ENCODE results near the gene NSMCE3.
A peak's percentile ranks its signal among the peaks of the same experiment; 100 is the strongest.

The NSMCE3 gene

DNA sequence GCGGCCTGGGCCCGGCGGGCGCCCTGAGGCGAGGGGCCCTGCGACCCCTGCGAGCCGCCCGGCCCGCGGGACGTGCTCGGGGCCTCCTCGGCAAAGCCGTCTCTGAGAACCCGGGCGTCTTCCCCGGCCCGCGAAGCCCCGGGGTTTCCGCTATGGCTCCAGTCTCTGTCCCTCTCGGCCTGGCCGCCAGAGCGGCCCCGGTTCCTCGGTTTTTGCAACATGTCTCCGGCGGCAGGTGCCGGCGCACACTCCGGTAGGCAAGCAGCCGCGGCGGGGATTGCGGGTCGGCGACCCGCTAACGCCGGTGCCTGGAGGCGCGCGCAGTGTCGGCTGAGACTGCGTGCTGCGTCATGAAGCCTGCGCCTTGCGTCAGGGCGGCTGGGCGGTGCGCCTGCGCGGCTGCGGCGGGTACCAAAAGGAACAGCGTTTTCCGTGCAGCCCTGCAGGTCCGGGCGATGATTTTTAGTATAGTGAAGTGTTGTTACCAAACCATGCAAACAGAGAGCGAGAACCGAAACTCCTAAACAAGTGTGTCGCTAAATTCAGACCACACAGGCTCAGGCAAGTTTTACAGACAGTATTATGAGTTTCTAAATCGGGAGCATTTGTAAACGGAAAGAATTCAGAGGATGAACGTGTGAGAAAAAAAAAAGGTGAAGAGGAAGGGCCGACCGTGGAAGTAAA, at the start of gene NSMCE3:
Gene NSMCE3, minus strand, starts transcription at position 338 of the 684 bp plus-strand sequence. Its CDS starts 117 bp downstream, at position 221.
- peak; percentile 90 for DNase-seq (ENCODE audit: low spot score)

DNA sequence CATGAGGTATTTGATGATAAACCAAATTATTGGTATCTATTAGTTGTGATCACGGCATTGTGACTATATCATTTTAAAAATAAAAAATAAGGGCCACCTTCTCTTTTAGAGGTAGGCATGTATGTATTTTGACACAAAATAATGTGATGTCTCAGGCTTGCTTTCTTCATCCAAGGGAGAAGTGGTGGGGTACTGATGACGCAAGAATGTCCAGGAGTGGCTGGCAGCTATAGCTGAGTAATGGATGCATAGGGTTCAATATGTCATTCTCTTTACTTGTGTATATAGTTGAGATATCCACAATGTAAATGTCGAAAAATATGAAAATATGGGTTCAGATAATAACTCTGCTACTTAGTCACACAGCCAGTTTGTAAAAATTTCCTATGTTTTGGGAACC, 46.8 kb upstream of the NSMCE3 start:
- no peak for DNase-seq (ENCODE audit: low spot score)

DNA sequence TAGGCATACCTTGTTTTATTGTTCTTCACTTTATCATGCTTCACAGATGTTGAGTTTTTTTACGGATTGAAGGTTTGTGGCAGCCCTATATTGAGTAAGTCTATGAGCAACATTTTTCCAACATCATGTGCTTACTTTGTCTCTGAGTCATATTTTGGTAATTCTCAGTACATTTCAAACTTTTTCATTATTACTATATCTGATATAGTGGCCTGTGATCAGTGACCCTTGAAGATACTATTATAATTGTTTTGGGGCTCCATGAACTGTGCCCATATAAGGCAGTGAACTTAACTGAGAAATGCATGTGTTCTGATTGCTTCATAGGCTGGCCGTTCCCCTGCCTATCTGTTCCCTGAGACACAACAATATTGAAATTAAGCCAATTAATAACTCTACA, 42.8 kb upstream of the NSMCE3 start:
- no peak for DNase-seq (ENCODE audit: low spot score)

DNA sequence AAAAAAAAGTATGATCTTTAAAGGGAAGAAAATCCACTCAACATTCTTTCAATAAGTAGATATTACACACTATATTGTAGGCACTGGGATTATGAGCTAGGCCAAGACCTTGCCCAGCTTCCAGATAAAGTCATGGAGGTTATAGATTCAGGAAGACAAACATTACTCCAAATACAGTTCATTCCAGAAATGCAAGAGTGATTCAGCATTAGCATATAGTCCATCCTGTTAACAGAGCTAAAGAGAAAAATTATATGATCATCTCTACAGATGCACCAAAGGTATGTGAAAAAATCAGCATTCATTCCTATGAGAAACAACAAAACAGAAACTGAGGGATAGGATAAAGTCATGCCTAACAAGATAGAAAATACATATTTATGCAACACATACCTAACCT, 42.1 kb upstream of the NSMCE3 start:
- no peak for DNase-seq (ENCODE audit: low spot score)

DNA sequence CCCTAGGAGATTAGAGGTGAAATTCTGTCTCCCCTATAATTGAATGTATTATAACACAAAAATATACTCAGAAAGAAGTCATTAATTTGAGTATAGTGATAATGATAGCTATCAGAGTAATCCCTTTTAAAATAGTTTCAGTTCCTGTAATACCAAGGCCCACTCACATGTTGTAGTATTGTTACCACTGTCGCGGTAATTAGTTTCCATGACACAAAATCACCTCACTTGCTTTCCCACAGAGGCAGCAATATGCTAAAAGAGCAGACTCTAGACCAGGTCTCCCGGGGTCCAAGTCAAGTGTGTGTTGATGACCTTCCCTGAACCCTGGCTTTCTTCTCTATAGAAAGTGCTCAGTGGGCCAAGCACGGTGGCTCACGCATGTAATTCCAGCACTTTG, 39.5 kb upstream of the NSMCE3 start:
- no peak for DNase-seq (ENCODE audit: low spot score)

DNA sequence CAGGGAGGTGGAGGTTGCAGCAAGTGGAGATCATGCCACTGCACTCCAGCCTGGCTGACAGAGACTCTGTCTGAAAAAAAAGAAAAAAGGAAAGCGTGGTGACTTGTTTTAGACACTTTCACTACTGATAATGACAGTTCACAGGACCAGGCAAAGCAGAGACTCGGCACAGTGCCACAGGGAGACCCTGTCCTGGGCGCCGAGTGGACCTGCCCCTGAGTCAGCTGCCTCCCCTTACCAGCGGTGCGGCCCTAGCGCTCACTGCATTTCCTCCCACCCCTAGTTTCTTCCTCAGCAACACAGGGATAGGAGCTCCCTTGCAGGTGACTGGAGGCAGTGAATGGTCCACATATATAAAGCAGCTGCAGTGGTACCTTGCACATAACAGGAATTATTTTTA, 38.7 kb upstream of the NSMCE3 start:
- no peak for DNase-seq (ENCODE audit: low spot score)

DNA sequence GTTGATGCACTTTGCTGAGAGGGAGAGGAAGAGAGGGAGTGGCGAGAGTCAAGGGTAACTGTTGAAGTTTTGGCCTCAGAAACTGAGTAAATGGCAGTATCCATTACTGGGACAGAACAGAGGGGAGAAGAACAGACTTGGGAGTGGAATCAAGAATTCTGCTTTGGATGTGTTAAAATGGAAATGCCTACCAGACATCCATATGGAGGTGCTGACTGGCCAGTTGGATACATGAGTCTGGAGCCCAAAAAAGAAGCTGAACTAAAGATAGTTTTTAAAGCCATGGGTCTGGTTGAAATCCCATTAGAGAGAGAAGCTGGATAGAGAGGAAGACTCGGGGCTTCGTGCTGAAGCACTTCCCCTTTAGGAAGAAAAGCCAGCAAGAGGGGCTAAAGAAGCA, 35.9 kb upstream of the NSMCE3 start:
- no peak for DNase-seq (ENCODE audit: low spot score)

DNA sequence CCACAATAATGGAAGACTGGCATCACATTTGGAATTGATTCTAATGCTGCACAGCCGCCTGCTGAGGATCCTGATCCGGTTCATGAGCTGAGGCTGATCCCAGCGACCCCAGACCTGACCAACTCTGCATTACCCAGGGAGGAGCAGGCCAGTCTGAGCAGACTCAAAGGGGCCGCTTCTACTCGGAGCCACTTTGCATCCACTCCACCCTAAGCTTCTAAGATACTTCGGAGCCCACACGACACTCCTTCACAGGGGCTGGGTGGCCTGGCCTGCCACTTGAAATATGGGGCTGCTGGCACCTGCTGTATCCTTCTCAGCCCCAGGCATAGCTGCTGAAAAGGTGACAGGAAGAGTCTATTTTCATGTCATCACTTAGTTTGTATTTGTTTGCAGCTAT, 33.2 kb upstream of the NSMCE3 start:
- DNase-seq (ENCODE audit: low spot score), result no peak

DNA sequence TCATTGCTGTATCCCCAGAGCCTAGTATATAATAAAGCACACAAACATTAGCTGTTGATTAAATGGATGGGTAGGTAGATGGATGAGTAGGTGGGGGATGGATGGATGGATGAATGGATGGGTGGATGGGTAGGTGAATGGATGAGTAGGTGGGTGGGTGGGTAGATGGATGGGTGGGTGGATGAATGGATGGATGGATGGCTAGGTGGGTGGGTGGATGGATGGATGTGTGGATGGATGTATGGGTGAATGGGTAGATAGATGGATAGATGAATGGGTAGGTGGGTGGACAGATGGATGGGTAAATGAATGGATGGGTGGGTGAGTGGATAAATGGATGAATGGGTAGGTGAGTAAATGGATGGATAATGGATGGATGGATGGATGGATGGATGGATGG, 30.2 kb upstream of the NSMCE3 start:
- DNase-seq (ENCODE audit: low spot score), result no peak

DNA sequence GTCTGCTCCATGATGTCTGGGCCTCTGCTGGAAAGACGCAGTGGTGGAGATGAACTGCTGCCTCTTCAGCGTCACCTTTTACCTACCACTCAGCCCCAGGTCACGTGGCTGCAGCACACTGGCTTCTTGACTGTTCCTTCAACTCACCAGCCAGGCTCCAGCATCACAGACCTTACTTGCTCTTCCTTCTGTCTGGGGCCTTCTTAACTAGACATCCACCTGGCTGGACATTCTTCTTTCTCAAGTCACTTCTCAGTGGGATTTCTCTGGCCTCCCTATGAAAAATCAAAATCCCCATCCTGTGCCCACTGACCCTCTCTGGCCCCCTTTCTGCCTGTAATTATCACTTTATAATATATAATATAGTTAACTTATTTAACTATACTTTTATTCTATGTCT, 29.7 kb upstream of the NSMCE3 start:
- DNase-seq (ENCODE audit: low spot score), result no peak

DNA sequence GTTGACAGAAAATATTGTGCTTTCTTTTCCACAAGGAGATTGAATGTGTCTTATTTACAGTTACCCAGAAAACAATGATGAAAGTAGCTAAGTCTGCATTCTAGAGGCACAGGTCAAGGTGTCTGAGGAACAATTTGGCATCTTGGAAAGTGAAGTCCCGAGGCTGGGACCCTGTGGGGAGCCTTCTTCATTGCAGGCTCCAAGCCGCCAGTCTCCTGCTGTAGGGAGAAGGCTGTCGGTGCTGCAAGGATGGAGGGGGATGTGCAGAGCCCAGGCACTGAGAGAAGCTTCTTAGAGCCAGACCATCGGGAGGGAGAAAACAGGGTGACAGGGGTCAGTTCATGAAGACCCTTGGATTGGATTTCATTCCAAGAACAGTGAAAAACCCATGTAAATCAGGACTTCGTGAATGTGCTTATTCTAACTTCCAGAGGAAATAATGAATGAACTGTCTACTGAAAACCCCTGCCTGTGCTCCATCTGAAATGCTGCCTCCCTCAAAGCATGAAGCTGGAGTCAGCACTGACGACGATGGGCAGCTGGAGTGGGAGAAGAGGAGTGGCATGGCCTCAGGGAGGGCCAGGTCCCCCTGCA, 25.2 kb upstream of the NSMCE3 start:
- no peak for DNase-seq (ENCODE audit: low spot score)

DNA sequence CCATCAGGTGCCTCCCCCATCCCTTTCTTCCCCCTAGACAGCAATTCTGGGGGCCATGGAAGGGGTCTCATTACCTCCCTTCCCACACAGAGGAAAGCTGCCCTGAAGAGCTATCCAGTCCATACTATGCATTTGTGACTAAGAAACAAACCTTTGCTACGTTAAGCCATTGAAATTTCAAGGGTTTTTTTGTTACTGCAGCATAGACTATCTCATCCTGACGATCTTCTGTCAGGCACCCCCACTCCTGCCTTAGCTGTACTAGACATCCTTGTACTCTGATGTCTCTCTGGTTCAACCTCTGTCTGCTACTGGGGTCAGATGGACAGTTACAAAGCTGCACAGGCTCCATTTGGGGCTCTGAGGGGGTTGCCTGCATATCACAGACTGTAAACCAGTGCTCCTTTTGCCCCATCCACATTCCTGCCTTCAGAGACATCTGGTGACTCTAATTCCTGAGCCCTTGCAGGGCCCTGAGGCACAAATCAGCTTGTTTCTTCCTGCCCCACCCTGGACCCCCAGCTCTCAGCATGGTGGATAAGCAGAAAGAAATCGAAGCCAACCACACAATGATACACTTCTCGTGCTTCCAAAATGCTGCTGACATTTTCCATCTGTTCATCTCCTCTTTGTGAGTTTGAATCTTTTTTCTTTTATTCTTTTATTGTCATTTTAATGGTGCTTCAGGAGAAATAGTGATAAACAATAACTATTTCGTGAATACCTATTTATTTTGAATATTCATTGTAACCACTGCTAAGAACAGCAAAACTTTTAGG, 21.6 kb upstream of the NSMCE3 start:
- no peak for DNase-seq (ENCODE audit: low spot score)

DNA sequence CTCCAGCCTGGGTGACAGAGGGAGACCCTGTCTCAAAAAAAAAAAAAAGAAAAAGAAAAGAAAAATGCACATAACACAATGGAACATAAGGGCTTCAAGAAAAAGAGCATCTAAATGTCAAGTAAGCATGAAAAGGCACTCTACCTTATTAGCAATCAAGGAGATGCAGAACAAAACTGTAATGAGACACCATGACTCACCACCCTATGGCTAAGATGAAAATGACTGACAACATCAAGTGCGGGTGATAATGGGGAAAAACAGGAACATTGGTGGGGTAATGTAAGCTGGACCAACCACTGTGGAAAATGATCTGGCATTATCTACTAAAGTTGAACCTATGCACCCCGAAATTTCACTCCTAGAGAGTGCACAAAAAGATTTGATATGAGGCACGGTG, 19.6 kb upstream of the NSMCE3 start:
- no peak for DNase-seq (ENCODE audit: low spot score)

DNA sequence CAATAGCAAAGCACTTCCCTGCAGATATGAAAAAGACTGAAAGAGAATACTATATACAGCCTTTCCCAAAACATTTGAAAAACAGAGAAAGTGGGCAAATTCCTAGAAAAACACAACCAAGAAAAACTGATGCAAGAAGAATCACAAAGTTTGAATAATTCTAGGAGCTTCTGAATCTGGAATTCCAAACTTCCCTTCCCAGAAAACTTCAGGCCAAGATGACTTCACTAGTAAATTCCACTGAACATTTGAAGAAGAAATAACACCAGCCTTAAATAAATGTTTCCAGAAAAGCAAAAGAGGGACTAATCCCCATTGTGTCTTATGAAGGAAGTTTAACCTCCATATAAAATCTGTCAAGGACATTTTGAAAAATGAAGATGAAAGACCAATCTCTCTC, 15.8 kb upstream of the NSMCE3 start:
- no peak for DNase-seq (ENCODE audit: low spot score)

DNA sequence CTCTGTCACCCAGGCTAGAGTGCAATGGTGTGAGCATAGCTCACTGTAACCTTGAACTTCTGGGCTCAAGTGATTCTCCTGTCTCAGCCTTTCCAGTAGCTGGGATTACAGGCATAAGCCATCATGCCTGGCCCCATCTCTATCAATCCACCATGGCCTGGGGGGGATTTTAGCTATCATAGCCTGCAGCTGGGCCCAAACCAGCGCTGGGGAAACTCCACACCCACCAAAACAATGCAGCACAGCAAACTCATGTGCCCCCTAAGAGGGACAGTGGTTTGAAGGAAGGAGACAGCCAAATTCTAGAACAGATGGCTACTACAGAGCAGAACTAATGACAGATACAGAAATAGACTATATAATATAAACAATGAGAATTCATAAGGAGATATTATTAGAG, 13.8 kb upstream of the NSMCE3 start:
- no peak for DNase-seq (ENCODE audit: low spot score)

DNA sequence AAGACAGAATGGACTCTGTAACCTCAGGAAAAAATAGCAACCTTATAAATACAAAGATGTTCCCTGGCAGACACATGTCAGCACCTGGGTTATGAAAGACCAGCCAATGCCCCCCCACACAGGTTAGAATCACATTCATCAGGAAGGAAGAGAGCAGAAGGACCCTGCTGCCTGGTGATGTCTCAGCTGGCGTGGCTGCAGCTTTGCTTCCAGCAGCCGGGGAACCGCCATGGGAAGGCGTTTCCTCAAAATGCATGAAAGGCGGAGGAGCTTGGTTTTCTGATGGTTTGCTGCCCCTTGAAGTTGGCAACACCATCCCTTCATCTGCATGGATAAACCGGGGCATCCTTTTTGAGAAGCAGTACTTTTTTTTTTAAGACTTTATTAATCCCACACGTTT, 10.9 kb upstream of the NSMCE3 start:
- DNase-seq (ENCODE audit: low spot score), result no peak

DNA sequence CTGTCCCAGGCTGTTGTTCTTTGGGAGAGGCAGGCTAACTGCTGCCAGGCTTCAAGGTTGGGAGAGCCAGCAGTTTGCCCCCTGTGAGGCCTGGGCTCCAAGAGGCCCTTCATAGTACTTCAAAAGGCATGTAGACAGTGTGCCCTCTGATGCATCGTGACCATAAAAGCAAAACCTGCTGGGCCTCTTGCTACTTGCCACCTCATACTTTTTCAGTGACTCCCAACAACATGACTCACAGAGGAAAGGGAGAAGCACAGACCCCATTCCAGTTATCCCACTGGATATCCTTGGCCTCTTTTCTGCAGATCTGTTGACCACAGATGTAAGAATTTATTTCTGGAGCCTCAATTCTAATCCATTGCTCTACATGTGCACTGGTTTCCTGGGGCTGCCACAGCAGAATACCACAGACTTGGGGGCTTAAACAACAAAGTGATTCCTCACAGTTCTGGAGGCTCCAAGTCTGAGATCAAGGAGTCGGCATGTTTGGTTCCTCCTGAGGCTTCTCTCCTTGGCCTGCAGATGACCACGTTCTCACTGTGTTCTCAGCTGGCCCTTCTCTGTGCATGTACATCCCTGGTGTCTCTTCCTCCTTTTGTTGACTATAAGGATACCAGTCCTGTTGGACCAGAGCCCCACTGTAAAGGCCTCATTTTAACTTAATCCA, 8.9 kb upstream of the NSMCE3 start:
- no peak for DNase-seq (ENCODE audit: low spot score)

DNA sequence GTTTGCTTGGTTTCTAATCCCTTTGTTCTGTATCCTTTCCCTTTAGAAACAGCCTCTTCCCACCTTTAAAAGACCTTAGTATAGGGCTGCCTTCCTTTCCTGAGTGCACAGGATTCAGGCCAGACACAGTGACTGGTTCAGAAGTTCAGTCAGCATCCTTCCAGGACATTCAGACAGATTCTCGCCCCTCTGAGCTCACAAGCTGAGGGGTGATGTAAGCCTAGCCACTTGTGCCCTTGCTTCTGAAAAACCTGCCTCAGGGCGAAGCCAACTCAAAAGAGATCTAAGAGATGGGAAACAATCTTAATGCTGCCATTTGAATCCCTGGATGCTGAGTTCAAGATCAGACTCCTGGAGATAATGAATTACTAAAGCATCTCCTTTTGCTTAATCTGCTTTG, 6.7 kb upstream of the NSMCE3 start:
- DNase-seq (ENCODE audit: low spot score), result no peak

DNA sequence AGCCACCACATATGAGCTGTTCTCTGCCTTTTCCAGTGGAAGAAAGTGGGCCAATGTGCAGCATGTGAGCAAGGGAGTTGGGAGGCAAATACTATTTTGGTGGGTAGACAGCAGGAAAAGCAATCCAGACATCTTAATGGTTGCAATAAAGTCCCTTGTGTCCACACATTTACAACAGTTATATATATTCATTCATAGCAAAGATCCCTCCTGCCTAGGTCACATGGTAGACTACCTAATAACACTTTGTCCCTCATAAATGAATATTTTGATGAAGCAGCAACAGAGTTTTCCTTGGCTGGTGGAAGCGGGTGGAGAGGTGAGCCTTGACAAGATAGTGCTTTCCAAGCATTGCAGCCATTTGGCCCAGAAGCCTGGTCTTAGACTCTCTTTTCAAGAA, 6.2 kb upstream of the NSMCE3 start:
- DNase-seq (ENCODE audit: low spot score), result no peak

DNA sequence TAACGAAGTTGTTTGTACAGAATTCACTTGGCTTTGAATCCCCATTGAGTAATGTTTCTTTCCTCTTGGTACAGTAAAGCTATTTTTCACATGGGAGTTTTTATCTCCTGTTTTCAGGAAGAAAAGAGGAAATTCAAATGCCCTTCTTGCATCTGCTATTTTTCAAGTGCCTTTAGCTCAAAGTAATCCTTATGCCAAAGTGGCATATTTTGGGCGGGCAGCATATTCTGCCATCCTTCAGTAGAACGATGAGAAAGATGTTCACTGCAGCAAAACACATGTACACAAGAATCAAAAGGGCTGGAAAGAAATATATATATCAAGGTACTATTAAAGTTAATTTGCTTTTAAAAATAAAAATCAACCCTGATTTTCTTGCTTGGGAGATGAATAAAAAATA, 5.3 kb upstream of the NSMCE3 start:
- DNase-seq (ENCODE audit: low spot score), result no peak

DNA sequence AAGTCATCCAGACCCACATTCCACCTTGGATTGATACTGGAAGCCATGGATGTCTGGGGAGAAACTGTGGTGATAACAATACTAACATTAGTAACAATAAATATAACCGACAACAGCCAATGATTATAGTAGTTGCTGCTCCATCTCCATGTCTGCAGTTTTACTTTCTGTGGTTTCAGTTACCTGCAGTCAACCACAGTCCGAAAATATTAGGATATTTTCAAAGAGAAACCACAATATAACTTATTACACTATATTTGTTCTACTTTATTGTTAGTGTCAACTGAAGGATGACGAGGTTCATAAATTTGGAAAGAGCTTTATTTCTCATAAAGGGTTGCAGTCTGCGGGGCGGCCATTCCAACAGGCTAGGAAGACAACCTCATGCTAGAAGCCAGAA, 2.6 kb upstream of the NSMCE3 start:
- no peak for DNase-seq (ENCODE audit: low spot score)

DNA sequence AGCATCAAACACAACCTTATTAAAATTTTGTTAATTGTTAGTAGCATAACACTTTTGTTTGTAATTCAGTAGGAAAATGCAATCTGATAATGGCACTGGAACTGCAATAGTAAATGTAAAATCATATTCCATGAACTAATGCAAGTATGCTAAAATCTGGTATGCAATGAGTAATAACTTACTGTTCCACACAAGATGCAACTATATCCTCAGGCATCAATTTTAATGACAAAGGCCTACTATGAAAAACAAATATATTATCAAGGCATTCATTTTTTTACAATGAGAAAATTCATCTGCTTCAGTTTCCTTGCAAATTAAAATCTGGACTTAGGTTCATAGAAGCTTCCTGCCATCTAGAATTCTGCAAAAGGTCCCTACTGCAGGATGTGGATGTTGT, 1.4 kb upstream of the NSMCE3 start:
- DNase-seq (ENCODE audit: low spot score), result no peak
